A673 (cell line): ENCODE results near the gene UBASH3B. TPM values are rescaled to one million over a fixed set of nuclear protein-coding genes. Genes with fewer than 3 reads are reported as not detected.
A peak's percentile ranks its signal among the peaks of the same experiment; 100 is the strongest.

Source experiments
- BruUV-seq: library from RNA; stranded (reverse); fragments of 400-500 nt; replicated peaks from 2 replicates; lab custom pipeline; 2021; lab: Mats Ljungman, UMichigan
- CTCF ChIA-PET: fragments of 300-600 bp; sonication (Branson Sonifier 250); formaldehyde crosslinking; loops from one replicate; lab custom pipeline; 2022; ENCODE audit warnings: antibody characterized with exemption; lab: Charles Lee
- POLR2A ChIA-PET: fragments of 300-600 bp; sonication (Branson Sonifier 250); formaldehyde crosslinking; loops from one replicate; lab custom pipeline; 2022; ENCODE audit warnings: antibody characterized with exemption; ENCODE audit not compliant: low non-redundant PET; lab: Charles Lee
- DNase-seq: peaks from one replicate; pipeline ENCODE4 v3.0.0-alpha.2; 2015; ENCODE audit warnings: low spot score
- H3K27ac ChIP-seq: fragments of 200-600 bp; sonication (generic); 2 replicates; pipeline ENCODE4 v1.5.1; 2016; ENCODE audit warnings: mixed run types, low read depth, mild to moderate bottlenecking, mixed read lengths, antibody characterized with exemption, low read length; ENCODE audit not compliant: poor library complexity, severe bottlenecking
- H3K27me3 ChIP-seq: fragments of 200-600 bp; sonication (generic); replicated peaks from 2 replicates; pipeline ENCODE4 v1.6.1; 2017; ENCODE audit warnings: mixed run types, low read depth, mild to moderate bottlenecking, mixed read lengths, antibody characterized with exemption, low read length; ENCODE audit not compliant: insufficient read depth, poor library complexity
- H3K36me3 ChIP-seq: fragments of 200-600 bp; sonication (generic); 2 replicates; pipeline ENCODE4 v1.6.1; 2016; ENCODE audit warnings: mixed run types, mild to moderate bottlenecking, mixed read lengths, antibody characterized with exemption, low read length; ENCODE audit not compliant: insufficient read depth, poor library complexity, severe bottlenecking
- H3K4me1 ChIP-seq: fragments of 200-600 bp; sonication (generic); 2 replicates; pipeline ENCODE4 v1.6.1; 2017; ENCODE audit warnings: mixed run types, mild to moderate bottlenecking, mixed read lengths, antibody characterized with exemption, low read length; ENCODE audit not compliant: insufficient read depth, poor library complexity, severe bottlenecking
- H3K4me3 ChIP-seq: fragments of 200-600 bp; sonication (generic); 2 replicates; pipeline ENCODE4 v1.5.1; 2016; ENCODE audit warnings: low read depth, mixed run types, mild to moderate bottlenecking, mixed read lengths, low read length; ENCODE audit not compliant: poor library complexity, severe bottlenecking
- H3K9me3 ChIP-seq: fragments of 200-600 bp; sonication (generic); 2 replicates; pipeline ENCODE4 v1.6.1; 2016; ENCODE audit warnings: mixed run types, low read depth, mild to moderate bottlenecking, mixed read lengths, antibody characterized with exemption, low read length; ENCODE audit not compliant: poor library complexity, severe bottlenecking
- CTCF ChIP-seq: fragments of 300-800, 200-600 bp; sonication (generic); conservative IDR thresholded peaks from 2 replicates; pipeline ENCODE4 v1.5.1; 2017; ENCODE audit warnings: low read depth, mild to moderate bottlenecking, antibody characterized with exemption, low read length, moderate library complexity, mixed read lengths
- EZH2 ChIP-seq: fragments of 200-600 bp; sonication (generic); IDR thresholded peaks from 2 replicates; pipeline ENCODE4 v1.6.1; 2017; ENCODE audit warnings: borderline replicate concordance, low read depth, mild to moderate bottlenecking, mixed read lengths, antibody characterized with exemption, low read length; ENCODE audit not compliant: poor library complexity, severe bottlenecking
- intact Hi-C: fragments of 100-400 bp; cut with micrococcal nuclease; formaldehyde crosslinking; loops from one replicate; pipeline ENCODE4 v1.10.0; 2022; ENCODE audit not compliant: unreplicated experiment
- total RNA-seq: library from RNA; stranded (reverse); gene quantifications from 2 replicates; pipeline ENCODE4 v1.2.3, GENCODE V29; 2021

UBASH3B gene
- total RNA-seq, 1 experiment from 2014 or later: 15.3 TPM

GRCh38 chr11:122814401-122814800 lies 158.9 kb downstream of the UBASH3B start:
- DNase-seq: no peak
- BruUV-seq: no TSS peak

GRCh38 chr11:122815900-122816299 lies 160.4 kb downstream of the UBASH3B start:
- TF ChIP-seq EZH2 (no peak), CTCF (no peak)
- CTCF ChIA-PET: interaction anchor here (0.6 kb wide), 1 partner anchor 20 kb away, joined by 3 read pairs; no protein-coding TSS in a partner anchor

More at GRCh38 chr11:122814401-122814800, 158.9 kb downstream of the UBASH3B start:
- Histone ChIP-seq H3K27ac (no peak overlapping the region), H3K36me3 (no peaks in the 10 kb centered on the region), H3K4me1 (peaks cover 38% of the 10 kb centered on the region), H3K27me3 (no peaks in the 10 kb centered on the region), H3K9me3 (peaks cover 9% of the 10 kb centered on the region), H3K4me3 (no peak overlapping the region)
- intact Hi-C loops: no loop called here
- no peak for TF ChIP-seq EZH2
- peak; percentile 51 for TF ChIP-seq CTCF
- POLR2A ChIA-PET: no interaction called here
- CTCF ChIA-PET: no interaction called here

GRCh38 chr11:122816761-122817520 lies 161.4 kb downstream of the UBASH3B start:
- TF ChIP-seq EZH2 (no peak), CTCF (no peak)
- CTCF ChIA-PET: no interaction called here
- H3K27me3 ChIP-seq: no peaks in the 10 kb centered on the region
- intact Hi-C loops: no loop called here
- H3K4me1 ChIP-seq: peaks cover 21% of the 10 kb centered on the region
- POLR2A ChIA-PET: no interaction called here
- H3K36me3 ChIP-seq: no peaks in the 10 kb centered on the region
- H3K9me3 ChIP-seq: peaks cover 20% of the 10 kb centered on the region
- no TSS peak for BruUV-seq
- no peak for DNase-seq
- no peak overlapping the region for H3K4me3 ChIP-seq
- H3K27ac ChIP-seq: no peak overlapping the region

More at GRCh38 chr11:122815900-122816299, 160.4 kb downstream of the UBASH3B start:
- Histone ChIP-seq H3K4me3 (no peak overlapping the region), H3K27me3 (no peaks in the 10 kb centered on the region), H3K9me3 (peaks cover 20% of the 10 kb centered on the region), H3K27ac (no peak overlapping the region), H3K36me3 (no peaks in the 10 kb centered on the region), H3K4me1 (peaks cover 23% of the 10 kb centered on the region)
- POLR2A ChIA-PET: no interaction called here
- no peak for DNase-seq
- intact Hi-C loops: no loop called here
- BruUV-seq: no TSS peak
